Adrenal gland (tissue), 5 donors: ENCODE data around the gene DNAH3.

Experiments used
- POLR2A ChIP-seq, 2 donors: fragments of 450-650 bp; IDR thresholded peaks; one replicate each; pipeline ENCODE4 v1.6.1; 2017; ENCODE audit warnings: antibody characterized with exemption in 2 of 2, mild to moderate bottlenecking in 2 of 2, moderate library complexity in 1 of 2
- TF ChIP-seq, protein P1 (sequence below), 6 experiments: fragments of 450-650 bp in 4 of 6; fragments of 200-600 bp in 2 of 6; sonication (generic) in 1 of 6; IDR thresholded peaks; 1 replicate in 5 of 6; 2 replicates in 1 of 6; pipeline versions ENCODE4 v1.5.1 to v1.8.0; 2016 to 2021; ENCODE audit warnings: antibody characterized with exemption in 6 of 6, mild to moderate bottlenecking in 2 of 6, moderate library complexity in 1 of 6
- donor health status: DM: no; HTN: no; CAD: no.

- TF ChIP-seq, protein P1, sequence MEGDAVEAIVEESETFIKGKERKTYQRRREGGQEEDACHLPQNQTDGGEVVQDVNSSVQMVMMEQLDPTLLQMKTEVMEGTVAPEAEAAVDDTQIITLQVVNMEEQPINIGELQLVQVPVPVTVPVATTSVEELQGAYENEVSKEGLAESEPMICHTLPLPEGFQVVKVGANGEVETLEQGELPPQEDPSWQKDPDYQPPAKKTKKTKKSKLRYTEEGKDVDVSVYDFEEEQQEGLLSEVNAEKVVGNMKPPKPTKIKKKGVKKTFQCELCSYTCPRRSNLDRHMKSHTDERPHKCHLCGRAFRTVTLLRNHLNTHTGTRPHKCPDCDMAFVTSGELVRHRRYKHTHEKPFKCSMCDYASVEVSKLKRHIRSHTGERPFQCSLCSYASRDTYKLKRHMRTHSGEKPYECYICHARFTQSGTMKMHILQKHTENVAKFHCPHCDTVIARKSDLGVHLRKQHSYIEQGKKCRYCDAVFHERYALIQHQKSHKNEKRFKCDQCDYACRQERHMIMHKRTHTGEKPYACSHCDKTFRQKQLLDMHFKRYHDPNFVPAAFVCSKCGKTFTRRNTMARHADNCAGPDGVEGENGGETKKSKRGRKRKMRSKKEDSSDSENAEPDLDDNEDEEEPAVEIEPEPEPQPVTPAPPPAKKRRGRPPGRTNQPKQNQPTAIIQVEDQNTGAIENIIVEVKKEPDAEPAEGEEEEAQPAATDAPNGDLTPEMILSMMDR (IDR thresholded peaks at IDR 0.05): no peak
- no peak for TF ChIP-seq POLR2A (IDR thresholded peaks at IDR 0.05)
Observed at GRCh38 chr16:21071741-21072140, 78.9 kb downstream of the DNAH3 start.
